ENCODE data around the gene MMP3. TPM values are rescaled to one million over a fixed set of nuclear protein-coding genes. Genes with fewer than 3 reads are reported as not detected.

MMP3 gene
- total RNA-seq: under 0.01 and 0.06 TPM in 2 replicates

DNA sequence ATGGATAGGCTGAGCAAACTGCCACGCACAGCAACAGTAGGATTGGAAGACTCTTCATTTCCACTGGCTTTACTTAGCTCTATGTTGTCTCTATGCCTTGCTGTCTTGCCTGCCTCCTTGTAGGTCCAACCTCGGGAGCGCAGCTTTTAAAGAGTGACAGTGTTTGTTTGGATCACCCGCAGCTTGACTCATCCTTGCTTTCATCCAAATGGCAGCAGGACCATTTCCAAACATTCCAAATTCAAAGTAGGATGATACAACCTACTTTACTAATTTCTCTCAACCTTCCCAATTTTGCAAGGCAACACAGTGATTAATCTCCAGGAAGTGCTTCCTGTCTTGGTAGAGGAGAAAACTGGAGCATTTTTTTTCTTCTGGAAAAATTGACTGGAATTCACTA, at the start of gene MMP3:
Gene MMP3, minus strand, starts transcription at position 121 of the 400 bp plus-strand sequence. Its CDS starts 63 bp downstream, at position 58.

DNA sequence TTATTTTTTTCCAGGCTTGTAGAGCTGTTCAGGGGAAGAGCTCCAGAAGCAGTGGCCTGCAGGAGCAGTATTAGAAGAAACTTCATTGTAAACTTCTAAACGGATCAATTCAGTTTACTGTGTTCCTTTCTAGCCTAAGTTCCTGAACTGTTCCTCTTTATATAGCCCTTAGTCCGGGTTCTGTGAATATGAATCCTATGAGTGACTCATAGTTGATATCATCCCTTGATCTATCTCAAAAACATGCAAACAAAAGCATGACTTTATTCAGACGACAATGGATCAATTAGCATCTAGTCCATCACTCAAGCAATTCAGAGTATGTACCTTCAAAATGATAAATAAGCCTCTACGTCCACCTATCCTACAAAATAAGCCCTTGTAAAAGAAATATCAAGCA, 31.4 kb upstream of the MMP3 start, which contains the start of gene MMP12:
Gene MMP12, minus strand, starts transcription at position 131 of the 400 bp plus-strand sequence. Its CDS starts 45 bp downstream, at position 86.

DNA sequence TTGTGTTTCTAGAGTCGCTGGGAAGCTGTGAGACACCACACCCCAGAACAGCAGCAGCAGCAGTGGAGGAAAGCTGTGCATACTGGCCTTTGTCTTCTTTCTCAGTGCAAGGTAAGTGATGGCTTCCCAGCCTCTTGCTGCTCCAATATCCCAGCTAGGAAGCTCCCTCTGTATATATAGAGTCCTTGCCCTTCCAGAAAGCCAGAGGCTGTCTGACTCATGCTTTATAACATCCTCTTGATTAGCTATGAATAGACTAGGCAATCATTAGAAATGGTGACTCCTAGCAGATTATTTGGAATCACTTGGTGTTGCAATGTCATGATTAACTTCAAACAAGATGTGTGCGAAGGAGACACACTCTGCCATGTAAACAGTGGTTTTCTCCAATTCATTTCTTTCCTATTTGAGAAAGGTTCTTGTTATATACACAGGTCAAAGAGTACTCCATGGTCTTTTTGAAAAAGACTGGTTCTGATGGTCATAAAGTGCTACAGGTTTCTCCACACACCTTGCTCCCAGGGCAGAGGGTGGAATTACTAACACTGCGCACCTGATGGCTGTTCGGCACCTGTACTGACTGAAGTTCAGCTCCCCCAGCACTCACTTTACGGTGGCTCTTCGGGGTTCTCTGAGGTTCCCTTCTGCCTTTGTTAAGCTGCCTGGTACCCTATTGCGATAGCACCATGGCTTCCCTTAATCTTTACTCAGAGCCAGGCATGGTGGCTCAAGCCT, 45.2 kb downstream of the MMP3 start, which contains the start of gene MMP1:
Gene MMP1, minus strand, starts transcription at position 149 of the 735 bp plus-strand sequence. Its CDS starts 68 bp downstream, at position 81.

Other genes with a start within 250 kb of the MMP3 start
- gene MMP20, start 218.3 kb downstream of the MMP3 start, total RNA-seq: not detected in 2 replicates
- gene MMP27, start 137.8 kb downstream of the MMP3 start, total RNA-seq: not detected in 2 replicates
- not detected in 2 replicates for gene MMP8, start 118.7 kb downstream of the MMP3 start, total RNA-seq
- gene MMP10, start 63.0 kb downstream of the MMP3 start, total RNA-seq: 2.8 and 3.9 TPM in 2 replicates
- gene MMP1, start 45.4 kb downstream of the MMP3 start, total RNA-seq: 1,928 and 6,091 TPM in 2 replicates
- gene MMP12, start 31.4 kb upstream of the MMP3 start, total RNA-seq: not detected in 2 replicates
- not detected in 2 replicates for gene MMP13, start 112.1 kb upstream of the MMP3 start, total RNA-seq
- gene DCUN1D5, start 248.6 kb upstream of the MMP3 start, total RNA-seq: 35.1 and 43.6 TPM in 2 replicates